ENCODE data around the gene ZG16B.

ZG16B gene

DNA sequence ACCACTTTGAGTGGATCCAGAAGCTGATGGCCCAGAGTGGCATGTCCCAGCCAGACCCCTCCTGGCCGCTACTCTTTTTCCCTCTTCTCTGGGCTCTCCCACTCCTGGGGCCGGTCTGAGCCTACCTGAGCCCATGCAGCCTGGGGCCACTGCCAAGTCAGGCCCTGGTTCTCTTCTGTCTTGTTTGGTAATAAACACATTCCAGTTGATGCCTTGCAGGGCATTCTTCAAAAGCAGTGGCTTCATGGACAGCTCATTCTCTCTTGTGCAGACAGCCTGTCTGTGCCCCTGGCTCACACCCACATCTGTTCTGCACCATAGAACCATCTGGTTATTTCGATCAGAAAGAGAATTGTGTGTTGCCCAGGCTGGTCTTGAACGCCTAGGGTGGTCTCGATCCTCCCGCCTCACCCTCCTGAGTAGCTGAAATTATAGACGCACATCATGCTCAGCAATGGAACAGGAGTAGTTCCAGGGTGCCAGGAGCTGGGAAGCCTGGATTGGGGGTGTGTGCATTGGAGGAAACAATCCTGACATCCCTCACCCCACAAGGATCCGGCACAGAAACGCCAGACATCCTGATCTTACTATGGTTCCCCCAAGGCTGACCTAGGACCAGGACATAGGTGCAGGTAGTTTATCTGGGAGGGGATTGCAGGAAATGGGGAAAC lies 8.5 kb upstream of the ZG16B start:
- TF ChIP-seq, protein P1, sequence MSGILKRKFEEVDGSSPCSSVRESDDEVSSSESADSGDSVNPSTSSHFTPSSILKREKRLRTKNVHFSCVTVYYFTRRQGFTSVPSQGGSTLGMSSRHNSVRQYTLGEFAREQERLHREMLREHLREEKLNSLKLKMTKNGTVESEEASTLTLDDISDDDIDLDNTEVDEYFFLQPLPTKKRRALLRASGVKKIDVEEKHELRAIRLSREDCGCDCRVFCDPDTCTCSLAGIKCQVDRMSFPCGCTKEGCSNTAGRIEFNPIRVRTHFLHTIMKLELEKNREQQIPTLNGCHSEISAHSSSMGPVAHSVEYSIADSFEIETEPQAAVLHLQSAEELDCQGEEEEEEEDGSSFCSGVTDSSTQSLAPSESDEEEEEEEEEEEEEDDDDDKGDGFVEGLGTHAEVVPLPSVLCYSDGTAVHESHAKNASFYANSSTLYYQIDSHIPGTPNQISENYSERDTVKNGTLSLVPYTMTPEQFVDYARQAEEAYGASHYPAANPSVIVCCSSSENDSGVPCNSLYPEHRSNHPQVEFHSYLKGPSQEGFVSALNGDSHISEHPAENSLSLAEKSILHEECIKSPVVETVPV (CRISPR knock-in tag; IDR thresholded peaks at IDR 0.05) = no peak
- TF ChIP-seq OSR1 (CRISPR knock-in tag; IDR thresholded peaks at IDR 0.05) = no peak
- TF ChIP-seq, protein P2, sequence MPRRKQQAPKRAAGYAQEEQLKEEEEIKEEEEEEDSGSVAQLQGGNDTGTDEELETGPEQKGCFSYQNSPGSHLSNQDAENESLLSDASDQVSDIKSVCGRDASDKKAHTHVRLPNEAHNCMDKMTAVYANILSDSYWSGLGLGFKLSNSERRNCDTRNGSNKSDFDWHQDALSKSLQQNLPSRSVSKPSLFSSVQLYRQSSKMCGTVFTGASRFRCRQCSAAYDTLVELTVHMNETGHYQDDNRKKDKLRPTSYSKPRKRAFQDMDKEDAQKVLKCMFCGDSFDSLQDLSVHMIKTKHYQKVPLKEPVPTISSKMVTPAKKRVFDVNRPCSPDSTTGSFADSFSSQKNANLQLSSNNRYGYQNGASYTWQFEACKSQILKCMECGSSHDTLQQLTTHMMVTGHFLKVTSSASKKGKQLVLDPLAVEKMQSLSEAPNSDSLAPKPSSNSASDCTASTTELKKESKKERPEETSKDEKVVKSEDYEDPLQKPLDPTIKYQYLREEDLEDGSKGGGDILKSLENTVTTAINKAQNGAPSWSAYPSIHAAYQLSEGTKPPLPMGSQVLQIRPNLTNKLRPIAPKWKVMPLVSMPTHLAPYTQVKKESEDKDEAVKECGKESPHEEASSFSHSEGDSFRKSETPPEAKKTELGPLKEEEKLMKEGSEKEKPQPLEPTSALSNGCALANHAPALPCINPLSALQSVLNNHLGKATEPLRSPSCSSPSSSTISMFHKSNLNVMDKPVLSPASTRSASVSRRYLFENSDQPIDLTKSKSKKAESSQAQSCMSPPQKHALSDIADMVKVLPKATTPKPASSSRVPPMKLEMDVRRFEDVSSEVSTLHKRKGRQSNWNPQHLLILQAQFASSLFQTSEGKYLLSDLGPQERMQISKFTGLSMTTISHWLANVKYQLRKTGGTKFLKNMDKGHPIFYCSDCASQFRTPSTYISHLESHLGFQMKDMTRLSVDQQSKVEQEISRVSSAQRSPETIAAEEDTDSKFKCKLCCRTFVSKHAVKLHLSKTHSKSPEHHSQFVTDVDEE (CRISPR knock-in tag; IDR thresholded peaks at IDR 0.05) = no peak
- TF ChIP-seq CSDC2 (CRISPR knock-in tag; IDR thresholded peaks at IDR 0.05) = no peak
- no peak for TF ChIP-seq ZFP30 (CRISPR knock-in tag; IDR thresholded peaks at IDR 0.05)
- no peak for TF ChIP-seq ZFP3 (CRISPR knock-in tag; IDR thresholded peaks at IDR 0.05)
- TF ChIP-seq ZNF8 (CRISPR knock-in tag; IDR thresholded peaks at IDR 0.05) = no peak
- no peak for TF ChIP-seq ZNF70 (CRISPR knock-in tag; IDR thresholded peaks at IDR 0.05)
- TF ChIP-seq GLIS3 (CRISPR knock-in tag; IDR thresholded peaks at IDR 0.05) = no peak
- TF ChIP-seq ZNF565 (CRISPR knock-in tag; conservative IDR thresholded peaks at IDR 0.05; ENCODE audit: low read depth) = no peak
- TF ChIP-seq PPARA (CRISPR knock-in tag; IDR thresholded peaks at IDR 0.05; ENCODE audit: borderline replicate concordance) = no peak
- TF ChIP-seq, protein P3, sequence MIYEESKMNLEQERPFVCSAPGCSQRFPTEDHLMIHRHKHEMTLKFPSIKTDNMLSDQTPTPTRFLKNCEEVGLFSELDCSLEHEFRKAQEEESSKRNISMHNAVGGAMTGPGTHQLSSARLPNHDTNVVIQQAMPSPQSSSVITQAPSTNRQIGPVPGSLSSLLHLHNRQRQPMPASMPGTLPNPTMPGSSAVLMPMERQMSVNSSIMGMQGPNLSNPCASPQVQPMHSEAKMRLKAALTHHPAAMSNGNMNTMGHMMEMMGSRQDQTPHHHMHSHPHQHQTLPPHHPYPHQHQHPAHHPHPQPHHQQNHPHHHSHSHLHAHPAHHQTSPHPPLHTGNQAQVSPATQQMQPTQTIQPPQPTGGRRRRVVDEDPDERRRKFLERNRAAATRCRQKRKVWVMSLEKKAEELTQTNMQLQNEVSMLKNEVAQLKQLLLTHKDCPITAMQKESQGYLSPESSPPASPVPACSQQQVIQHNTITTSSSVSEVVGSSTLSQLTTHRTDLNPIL (CRISPR knock-in tag; IDR thresholded peaks at IDR 0.05; ENCODE audit: low read depth) = no peak
- TF ChIP-seq ZC3H10 (CRISPR knock-in tag; IDR thresholded peaks at IDR 0.05) = no peak
- no peak for TF ChIP-seq TCF4 (CRISPR knock-in tag; IDR thresholded peaks at IDR 0.05; ENCODE audit: borderline replicate concordance)
- TF ChIP-seq SNAI2 (CRISPR knock-in tag; IDR thresholded peaks at IDR 0.05) = no peak
- no peak for TF ChIP-seq ISL1 (CRISPR knock-in tag; IDR thresholded peaks at IDR 0.05)
- peak; percentile 48 for ATAC-seq

DNA sequence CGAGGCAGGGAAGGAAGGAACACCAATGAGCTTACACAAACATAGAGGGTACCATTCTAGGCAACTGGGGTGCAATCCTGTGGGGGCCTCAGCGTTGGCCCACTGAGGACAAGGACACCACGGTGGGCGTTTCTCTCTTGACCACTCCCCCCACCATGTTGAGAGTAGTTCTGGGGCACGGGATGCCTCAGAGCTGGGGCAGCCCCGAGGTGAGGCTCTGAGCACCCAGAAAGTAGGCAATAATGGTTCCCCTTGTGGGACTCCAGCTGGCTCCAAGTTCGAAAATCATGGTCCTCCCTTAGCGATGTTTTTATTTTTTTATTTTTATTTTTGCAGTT lies 8.0 kb upstream of the ZG16B start:
- TF ChIP-seq PPARA (CRISPR knock-in tag; IDR thresholded peaks at IDR 0.05; ENCODE audit: borderline replicate concordance) = no peak
- TF ChIP-seq, protein P3 (CRISPR knock-in tag; IDR thresholded peaks at IDR 0.05; ENCODE audit: low read depth) = no peak
- no peak for TF ChIP-seq ZNF70 (CRISPR knock-in tag; IDR thresholded peaks at IDR 0.05)
- TF ChIP-seq ISL1 (CRISPR knock-in tag; IDR thresholded peaks at IDR 0.05) = no peak
- TF ChIP-seq, protein P1 (CRISPR knock-in tag; IDR thresholded peaks at IDR 0.05) = no peak
- no peak for TF ChIP-seq ZC3H10 (CRISPR knock-in tag; IDR thresholded peaks at IDR 0.05)
- TF ChIP-seq ZNF8 (CRISPR knock-in tag; IDR thresholded peaks at IDR 0.05) = no peak
- TF ChIP-seq BACH2 (CRISPR knock-in tag; IDR thresholded peaks at IDR 0.05; ENCODE audit: borderline replicate concordance) = no peak
- TF ChIP-seq OSR1 (CRISPR knock-in tag; IDR thresholded peaks at IDR 0.05) = no peak
- no peak for TF ChIP-seq TOX (CRISPR knock-in tag; IDR thresholded peaks at IDR 0.05; ENCODE audit: borderline replicate concordance)
- TF ChIP-seq, protein P2 (CRISPR knock-in tag; IDR thresholded peaks at IDR 0.05) = no peak
- ATAC-seq = no peak

Measured in SK-N-SH treated with all-trans-retinoic acid at 6 μM for 48 hours (cell line).